Measurements from ENCODE around the gene ZNF385B. TPM values are rescaled to one million over a fixed set of nuclear protein-coding genes. Genes with fewer than 3 reads are reported as not detected.

The ZNF385B gene
- total RNA-seq, 1 experiment from 2014 or later: 9.3 TPM

GRCh38 chr2:179512281-179513035 is 349.0 kb downstream of the ZNF385B start:
- DNase-seq (ENCODE audit: low read depth, low spot score) (no peak), ATAC-seq (no peak)
- H3K36me3 ChIP-seq (ENCODE audit: control insufficient read depth in 1 of 2, insufficient read depth in 2 of 2, low read length in 2 of 2): no peaks in the 10 kb centered on the region
- ChIA-PET CTCF (no interaction called here), POLR2A (no interaction called here), RAD21 (ENCODE audit: low non-redundant PET in 1 of 2, low total read pairs in 2 of 2, uncharacterized antibody in 2 of 2, unreplicated experiment in 2 of 2) (no interaction called here)
- H3K4me1 ChIP-seq (ENCODE audit: control insufficient read depth in 1 of 2, insufficient read depth in 2 of 2, low read length in 2 of 2): no peaks in the 10 kb centered on the region
- H3K27ac ChIP-seq (ENCODE audit: low read depth, low read length): no peak overlapping the region
- no peaks in the 10 kb centered on the region for H3K79me2 ChIP-seq (ENCODE audit: insufficient read depth, low read length)
- no peak overlapping the region for H3K9ac ChIP-seq (ENCODE audit: low read length)
- H3K27me3 ChIP-seq (ENCODE audit: insufficient read depth, low read length): no peaks in the 10 kb centered on the region
- no peak overlapping the region for H3K4me2 ChIP-seq (ENCODE audit: low read length)
- intact Hi-C loops (cut with micrococcal nuclease): loop anchor here (10.0 kb wide), 1 partner anchor 1018 kb away; no protein-coding TSS in a partner anchor
- BruUV-seq (replicated peaks): no TSS peak
- H3K9me3 ChIP-seq (ENCODE audit: control insufficient read depth in 1 of 2, insufficient read depth in 1 of 2, low read depth in 1 of 2, low read length in 2 of 2): no peaks in the 10 kb centered on the region
- no peak for TF ChIP-seq CTCF (IDR thresholded peaks at IDR 0.05 in 2 of 3, conservative IDR thresholded peaks at IDR 0.05 in 1 of 3; ENCODE audit: borderline replicate concordance in 1 of 3, insufficient read depth in 1 of 3, low read depth in 2 of 3, low read length in 2 of 3)
- TF ChIP-seq FOSL1 (IDR thresholded peaks at IDR 0.05; ENCODE audit: low read depth): no peak
- TF ChIP-seq JUND (IDR thresholded peaks at IDR 0.05): no peak
- no peak for TF ChIP-seq SIN3A (IDR thresholded peaks at IDR 0.05; ENCODE audit: low read depth)
- no peak for TF ChIP-seq SRF (IDR thresholded peaks at IDR 0.05; ENCODE audit: low read depth)
- no peak for TF ChIP-seq YY1 (IDR thresholded peaks at IDR 0.05; ENCODE audit: extremely low read depth, insufficient replicate concordance, low read depth, low read length)
- TF ChIP-seq EGR1 (IDR thresholded peaks at IDR 0.05; ENCODE audit: low read depth): no peak
- no peak for TF ChIP-seq SP1 (IDR thresholded peaks at IDR 0.05; ENCODE audit: low read depth)
- TF ChIP-seq CBX3 (IDR thresholded peaks at IDR 0.05; ENCODE audit: low read depth): no peak
- no peak for TF ChIP-seq ZNF274 (IDR thresholded peaks at IDR 0.05; ENCODE audit: low read depth, low read length)
- H4K20me1 ChIP-seq (ENCODE audit: insufficient read depth): no peaks in the 10 kb centered on the region
- no peaks in the 10 kb centered on the region for H3K9me2 ChIP-seq (ENCODE audit: insufficient read depth)
- H2AFZ ChIP-seq (ENCODE audit: low read depth, low read length, poor library complexity, severe bottlenecking): no peak overlapping the region
- H3K4me3 ChIP-seq (replicated peaks in 1 of 2; ENCODE audit: low read depth in 1 of 2, low read length in 2 of 2): no peak overlapping the region

Measured in HCT116 (cell line).